OCI-LY7 (cell line): ENCODE results near the gene PSMD4. TPM values are rescaled to one million over a fixed set of nuclear protein-coding genes. Genes with fewer than 3 reads are reported as not detected.

Source experiments
- BruUV-seq: library from RNA; stranded (reverse); fragments of 400-500 nt; replicated peaks from 2 replicates; lab custom pipeline; 2021; lab: Mats Ljungman, UMichigan
- CTCF ChIA-PET: fragments of 300-600 bp; sonication (Branson Sonifier 250); formaldehyde crosslinking; loops from one replicate; lab custom pipeline; 2022; ENCODE audit warnings: antibody characterized with exemption; ENCODE audit not compliant: unreplicated experiment; lab: Charles Lee
- POLR2A ChIA-PET: fragments of 300-600 bp; sonication (Branson Sonifier 250); formaldehyde crosslinking; loops from one replicate; lab custom pipeline; 2022; ENCODE audit warnings: antibody characterized with exemption; lab: Charles Lee
- DNase-seq: peaks from one replicate; pipeline ENCODE4 v3.0.0-alpha.2; 2015; ENCODE audit warnings: low spot score
- H2AFZ ChIP-seq: fragments of 200-600 bp; sonication (generic), shearing (Covaris generic); 2 replicates; pipeline ENCODE4 v1.6.1; 2014; ENCODE audit warnings: mild to moderate bottlenecking, antibody characterized with exemption, low read length, moderate library complexity
- H3K27ac ChIP-seq: fragments of 200-600 bp; sonication (generic); 2 replicates; pipeline ENCODE4 v1.5.1; 2014; ENCODE audit warnings: mixed run types, low read depth, mild to moderate bottlenecking, moderate library complexity, low read length, inconsistent platforms; ENCODE audit not compliant: poor library complexity, severe bottlenecking
- H3K36me3 ChIP-seq: fragments of 200-600 bp; sonication (generic); 2 replicates; pipeline ENCODE4 v1.6.1; 2014; ENCODE audit warnings: mild to moderate bottlenecking, antibody characterized with exemption, low read length, moderate library complexity, mixed read lengths; ENCODE audit not compliant: insufficient read depth
- H3K4me1 ChIP-seq: fragments of 200-600 bp; sonication (generic); 2 replicates; pipeline ENCODE4 v1.5.1; 2014; ENCODE audit warnings: mild to moderate bottlenecking, low read length; ENCODE audit not compliant: insufficient read depth, poor library complexity, severe bottlenecking
- H3K4me2 ChIP-seq: fragments of 200-600 bp; sonication (generic); 2 replicates; pipeline ENCODE4 v1.6.1; 2014; ENCODE audit warnings: mild to moderate bottlenecking, low read length
- H3K4me3 ChIP-seq: fragments of 200-600 bp; sonication (generic); 2 replicates; pipeline ENCODE4 v1.5.1; 2014; ENCODE audit warnings: mild to moderate bottlenecking, low read depth, low read length; ENCODE audit not compliant: poor library complexity, severe bottlenecking
- H3K79me2 ChIP-seq: fragments of 200-600 bp; sonication (generic); 2 replicates; pipeline ENCODE4 v1.6.1; 2016; ENCODE audit warnings: low read depth, mild to moderate bottlenecking, low read length, moderate library complexity, mixed read lengths; ENCODE audit not compliant: insufficient read depth
- H3K9me2 ChIP-seq: fragments of 200-600 bp; sonication (generic); 2 replicates; pipeline ENCODE4 v1.6.1; 2016; ENCODE audit warnings: mild to moderate bottlenecking, low read length, mixed read lengths; ENCODE audit not compliant: insufficient read depth
- H3K9me3 ChIP-seq: fragments of 200-600 bp; sonication (generic); 2 replicates; pipeline ENCODE4 v1.6.1; 2014; ENCODE audit warnings: mild to moderate bottlenecking, mixed run types, low read length, mixed read lengths
- H4K20me1 ChIP-seq: fragments of 200-600 bp; sonication (generic); 2 replicates; pipeline ENCODE4 v1.6.1; 2014; ENCODE audit warnings: mild to moderate bottlenecking, antibody characterized with exemption, low read length, moderate library complexity, mixed read lengths; ENCODE audit not compliant: insufficient read depth
- EZH2phosphoT487 ChIP-seq: fragments of 200-600 bp; sonication (generic); IDR thresholded peaks from 2 replicates; pipeline ENCODE4 v1.6.1; 2018; ENCODE audit warnings: low read depth, borderline replicate concordance, mild to moderate bottlenecking, mixed run types, antibody characterized with exemption, low read length, moderate library complexity, mixed read lengths
- intact Hi-C: fragments of 100-400 bp; cut with micrococcal nuclease; formaldehyde crosslinking; loops from one replicate; pipeline ENCODE4 v1.10.0; 2022; ENCODE audit not compliant: unreplicated experiment
- total RNA-seq, 2 experiments: library from RNA; depleted of rRNA in 1 of 2; stranded (reverse); fragments of >200 nt in 1 of 2; shearing (Covaris generic) in 1 of 2; gene quantifications; 2 replicates each; pipeline ENCODE4 v1.2.3, GENCODE V29; 2014 to 2022
- TF ChIP-seq, protein P1 (sequence below): fragments of 200-600 bp; sonication (generic); conservative IDR thresholded peaks from 2 replicates; pipeline ENCODE4 v1.5.1; 2014; ENCODE audit warnings: mild to moderate bottlenecking, antibody characterized with exemption, low read length, moderate library complexity, mixed read lengths

PSMD4 gene
- total RNA-seq, 2 experiments from 2014 or later, result 118 to 150 TPM

DNA sequence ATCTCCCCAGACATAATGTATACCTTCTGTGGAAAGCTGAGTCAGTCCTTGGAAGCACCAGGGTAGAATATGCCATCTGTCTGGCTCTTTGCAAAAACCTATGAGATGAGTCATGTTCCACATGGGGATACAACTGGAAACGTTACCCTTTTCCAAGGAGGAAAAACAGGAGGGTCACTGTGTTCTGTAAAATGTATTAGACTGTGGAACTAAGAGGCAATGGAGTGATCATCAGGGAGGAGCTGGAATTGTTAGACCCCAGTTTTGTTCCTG is 16.1 kb upstream of the PSMD4 start:
- H3K79me2 ChIP-seq, result no peaks in the 10 kb centered on the region
- peaks cover 99% of the 10 kb centered on the region for H3K36me3 ChIP-seq
- H2AFZ ChIP-seq, result no peak overlapping the region
- H3K27ac ChIP-seq, result peak overlapping the region; percentile 34
- peaks cover 13% of the 10 kb centered on the region for H3K4me1 ChIP-seq
- no peak overlapping the region for H3K4me3 ChIP-seq
- no peaks in the 10 kb centered on the region for H4K20me1 ChIP-seq
- H3K9me3 ChIP-seq, result no peaks in the 10 kb centered on the region
- BruUV-seq, result no TSS peak
- DNase-seq, result no peak
- POLR2A ChIA-PET, result no interaction called here
- H3K9me2 ChIP-seq, result no peaks in the 10 kb centered on the region
- CTCF ChIA-PET, result no interaction called here
- TF ChIP-seq EZH2phosphoT487, result no peak
- TF ChIP-seq, protein P1, sequence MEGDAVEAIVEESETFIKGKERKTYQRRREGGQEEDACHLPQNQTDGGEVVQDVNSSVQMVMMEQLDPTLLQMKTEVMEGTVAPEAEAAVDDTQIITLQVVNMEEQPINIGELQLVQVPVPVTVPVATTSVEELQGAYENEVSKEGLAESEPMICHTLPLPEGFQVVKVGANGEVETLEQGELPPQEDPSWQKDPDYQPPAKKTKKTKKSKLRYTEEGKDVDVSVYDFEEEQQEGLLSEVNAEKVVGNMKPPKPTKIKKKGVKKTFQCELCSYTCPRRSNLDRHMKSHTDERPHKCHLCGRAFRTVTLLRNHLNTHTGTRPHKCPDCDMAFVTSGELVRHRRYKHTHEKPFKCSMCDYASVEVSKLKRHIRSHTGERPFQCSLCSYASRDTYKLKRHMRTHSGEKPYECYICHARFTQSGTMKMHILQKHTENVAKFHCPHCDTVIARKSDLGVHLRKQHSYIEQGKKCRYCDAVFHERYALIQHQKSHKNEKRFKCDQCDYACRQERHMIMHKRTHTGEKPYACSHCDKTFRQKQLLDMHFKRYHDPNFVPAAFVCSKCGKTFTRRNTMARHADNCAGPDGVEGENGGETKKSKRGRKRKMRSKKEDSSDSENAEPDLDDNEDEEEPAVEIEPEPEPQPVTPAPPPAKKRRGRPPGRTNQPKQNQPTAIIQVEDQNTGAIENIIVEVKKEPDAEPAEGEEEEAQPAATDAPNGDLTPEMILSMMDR, result no peak
- H3K4me2 ChIP-seq, result no peak overlapping the region
- intact Hi-C loops, result no loop called here

DNA sequence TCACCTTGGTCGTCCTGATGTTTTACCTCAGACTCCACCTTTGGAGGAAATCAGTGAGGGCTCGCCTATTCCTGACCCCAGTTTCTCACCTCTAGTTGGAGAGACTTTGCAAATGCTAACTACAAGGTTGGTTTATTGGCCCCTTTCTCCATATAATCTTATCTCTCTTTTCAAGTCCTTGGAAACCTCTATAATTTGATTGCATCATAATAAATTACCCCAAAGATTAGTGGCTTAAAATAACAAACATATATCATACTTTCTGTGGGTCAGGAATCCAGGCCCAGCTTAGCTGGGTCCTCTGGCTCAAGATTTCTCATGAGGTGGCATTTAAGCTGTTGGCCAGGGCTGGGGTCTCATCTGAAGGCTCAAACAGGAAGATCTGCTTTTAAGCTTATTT is 12.1 kb upstream of the PSMD4 start:
- no peaks in the 10 kb centered on the region for H3K9me2 ChIP-seq
- H3K4me2 ChIP-seq, result no peak overlapping the region
- peaks cover 98% of the 10 kb centered on the region for H3K36me3 ChIP-seq
- H3K79me2 ChIP-seq, result no peaks in the 10 kb centered on the region
- no peak overlapping the region for H3K4me3 ChIP-seq
- no peak overlapping the region for H2AFZ ChIP-seq
- H3K4me1 ChIP-seq, result peaks cover 7% of the 10 kb centered on the region
- H3K27ac ChIP-seq, result no peak overlapping the region
- no TSS peak for BruUV-seq
- TF ChIP-seq EZH2phosphoT487, result no peak
- TF ChIP-seq, protein P1, result no peak
- H3K9me3 ChIP-seq, result no peaks in the 10 kb centered on the region
- no peak for DNase-seq
- intact Hi-C loops, result no loop called here
- CTCF ChIA-PET, result no interaction called here
- POLR2A ChIA-PET, result interaction anchor here (1.2 kb wide), 1 partner anchor 15 kb away, joined by 3 read pairs; no protein-coding TSS in a partner anchor
- no peaks in the 10 kb centered on the region for H4K20me1 ChIP-seq

DNA sequence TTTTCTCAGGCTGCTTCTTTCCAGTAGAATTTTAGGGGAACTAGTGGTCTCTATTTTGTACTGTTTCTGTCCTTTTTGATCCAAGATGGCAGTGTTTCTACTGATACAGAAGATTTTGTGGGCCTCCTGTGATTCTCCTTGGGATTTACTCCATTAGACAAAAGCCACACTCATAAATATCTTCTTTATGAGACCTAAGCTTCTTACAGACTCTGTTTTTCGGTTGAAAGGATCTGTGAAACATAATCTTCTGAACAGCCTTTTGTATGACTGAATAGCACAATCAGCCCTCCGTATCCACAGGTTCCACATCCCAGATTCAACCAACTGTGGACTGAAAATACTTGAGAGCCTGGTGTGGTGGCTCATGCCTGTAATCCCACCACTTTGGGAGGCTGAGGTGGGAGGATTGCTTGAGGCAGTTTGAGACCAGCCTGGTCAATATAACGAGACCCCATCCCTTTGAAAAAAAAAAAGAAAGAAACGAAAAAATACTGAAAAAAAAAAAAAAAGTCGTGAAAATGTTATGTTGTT is 10.8 kb upstream of the PSMD4 start:
- intact Hi-C loops, result no loop called here
- H3K9me3 ChIP-seq, result no peaks in the 10 kb centered on the region
- no peak overlapping the region for H3K27ac ChIP-seq
- no peak overlapping the region for H3K4me2 ChIP-seq
- H4K20me1 ChIP-seq, result no peaks in the 10 kb centered on the region
- CTCF ChIA-PET, result no interaction called here
- no peak for TF ChIP-seq EZH2phosphoT487
- TF ChIP-seq, protein P1, result no peak
- no peaks in the 10 kb centered on the region for H3K79me2 ChIP-seq
- no peak overlapping the region for H2AFZ ChIP-seq
- no peak overlapping the region for H3K4me3 ChIP-seq
- H3K36me3 ChIP-seq, result peaks cover 98% of the 10 kb centered on the region
- no peaks in the 10 kb centered on the region for H3K9me2 ChIP-seq
- no TSS peak for BruUV-seq
- DNase-seq, result no peak
- POLR2A ChIA-PET, result interaction anchor here (0.7 kb wide), 1 partner anchor 96 kb away, joined by 5 read pairs; no protein-coding TSS in a partner anchor
- no peaks in the 10 kb centered on the region for H3K4me1 ChIP-seq
